Breast epithelium (tissue), 3 donors: ENCODE measurements around the gene SPIB.

Experiments used
- CTCF ChIP-seq, 3 donors: fragments of 450-650 bp; IDR thresholded peaks; one replicate each; pipeline ENCODE4 v1.5.1; 2016 to 2017; ENCODE audit warnings: antibody characterized with exemption in 3 of 3, mild to moderate bottlenecking in 3 of 3, moderate library complexity in 3 of 3
- POLR2A ChIP-seq: fragments of 450-650 bp; IDR thresholded peaks from one replicate; pipeline ENCODE4 v1.6.1; 2016; ENCODE audit warnings: antibody characterized with exemption, mild to moderate bottlenecking, moderate library complexity
- POLR2AphosphoS5 ChIP-seq, 3 donors: sonication (generic); formaldehyde crosslinking; IDR thresholded peaks; one replicate each; pipeline ENCODE4 v1.6.1; 2017; ENCODE audit warnings: antibody characterized with exemption in 3 of 3

GRCh38 chr19:50380751-50381151, 38.0 kb upstream of the SPIB start:
- TF ChIP-seq POLR2AphosphoS5 (IDR thresholded peaks at IDR 0.05) (no peak), CTCF (IDR thresholded peaks at IDR 0.05) (no peak), POLR2A (no peak)
